HL-60 (cell line): ENCODE results near the gene FRK.

Experiments used
- GABPA ChIP-seq: IDR thresholded peaks from 2 replicates; pipeline ENCODE4 v1.6.1; 2012; ENCODE audit warnings: low read depth
- REST ChIP-seq: IDR thresholded peaks from 2 replicates; pipeline ENCODE4 v1.6.1; 2012; ENCODE audit warnings: low read depth; ENCODE audit not compliant: insufficient replicate concordance

- TF ChIP-seq REST (no peak), GABPA (no peak)
These were observed 749 bp downstream of the FRK start for GRCh38 chr6:116059713-116060571.
